Effector CD4-positive, alpha-beta T cell (primary cell): Measurements from ENCODE around the gene CADM1.
A peak's percentile ranks its signal among the peaks of the same experiment; 100 is the strongest.

Experiments used
- DNase-seq: peaks from one replicate; pipeline ENCODE4 v3.0.0-alpha.2; 2020
- total RNA-seq: gene quantifications from one replicate; lab custom pipeline; 2026; lab: John Stamatoyannopoulos, UW

The CADM1 gene
- total RNA-seq = 4.3 reads per million, percentile 17 among the genes with 10 or more reads in this experiment

DNA sequence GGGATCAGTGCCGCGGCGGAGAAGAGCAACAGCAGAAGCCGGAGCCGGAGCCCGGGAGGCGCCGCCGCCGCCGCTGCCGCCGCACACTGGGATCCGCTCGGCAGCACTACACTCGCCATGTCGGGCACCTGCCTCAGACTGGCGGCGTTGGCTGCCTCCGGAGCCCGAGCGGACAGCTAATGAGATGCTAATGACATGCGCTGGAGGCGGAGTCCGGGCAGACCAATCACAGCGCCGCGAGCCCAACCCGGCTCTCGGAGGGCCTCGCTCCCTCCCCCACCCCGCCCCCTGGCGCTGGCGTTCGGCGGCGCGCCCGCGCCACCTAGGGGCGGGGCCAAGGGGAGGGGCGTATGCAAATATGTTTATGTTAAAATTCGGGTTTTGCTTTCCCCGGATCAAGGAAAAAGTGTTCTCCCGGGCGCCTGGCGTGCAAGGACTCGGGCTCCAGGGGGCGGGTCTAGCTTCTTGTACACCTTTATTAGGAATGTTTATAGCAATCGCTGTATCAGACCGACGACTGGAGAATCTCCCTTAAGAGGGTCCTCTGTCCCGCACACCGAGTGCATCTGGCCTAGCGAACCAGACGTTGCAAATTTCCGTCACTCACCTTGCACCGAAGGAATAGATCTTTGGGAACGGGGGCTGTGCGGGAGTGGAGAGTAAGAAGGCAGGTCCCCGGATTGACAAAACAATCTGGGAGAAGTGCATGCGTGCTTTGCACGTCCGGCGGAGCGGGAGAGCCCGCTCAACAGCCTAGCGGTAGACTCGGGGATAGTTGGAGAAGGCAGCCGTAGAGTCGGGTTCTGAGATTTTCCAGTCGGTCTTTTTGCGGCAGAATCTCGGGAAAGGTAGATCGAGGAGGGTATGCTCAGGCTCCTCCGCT lies at the start of gene CADM1:
Gene CADM1 (minus strand): TSS at position 140 of the 883 bp plus-strand sequence.
- peak; percentile 55 for DNase-seq

DNA sequence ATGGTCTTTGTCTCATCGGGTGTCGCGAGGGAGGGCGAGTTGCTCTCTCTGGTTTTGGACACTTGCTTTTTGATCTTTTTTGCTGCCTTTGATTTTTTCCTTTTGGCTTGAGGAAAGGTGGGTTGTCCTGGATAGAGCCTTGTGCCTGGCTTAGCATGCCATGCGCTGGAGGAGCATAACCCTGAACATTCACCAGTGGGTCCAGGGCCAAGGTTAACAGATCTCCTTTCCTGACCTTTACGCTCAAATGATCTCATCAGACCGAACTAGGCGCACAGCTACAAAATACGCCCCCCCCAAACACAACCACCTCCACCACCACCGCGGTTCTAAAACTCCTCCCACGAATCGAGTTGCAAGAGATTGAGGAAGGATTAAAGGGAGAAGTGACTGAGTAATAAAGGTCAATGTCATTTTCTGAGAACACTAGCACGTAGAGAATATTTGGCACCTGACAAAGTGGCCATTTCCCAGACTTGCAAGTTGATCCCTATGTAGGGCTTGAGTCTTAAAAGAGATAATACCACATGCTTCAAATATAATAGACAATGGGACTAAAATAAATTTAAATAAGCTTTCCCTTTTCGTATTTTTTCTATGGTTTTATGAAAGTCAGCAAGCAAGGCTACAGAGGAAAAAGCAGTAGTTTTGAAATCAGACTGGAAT lies 48.7 kb upstream of the CADM1 start:
- no peak for DNase-seq

DNA sequence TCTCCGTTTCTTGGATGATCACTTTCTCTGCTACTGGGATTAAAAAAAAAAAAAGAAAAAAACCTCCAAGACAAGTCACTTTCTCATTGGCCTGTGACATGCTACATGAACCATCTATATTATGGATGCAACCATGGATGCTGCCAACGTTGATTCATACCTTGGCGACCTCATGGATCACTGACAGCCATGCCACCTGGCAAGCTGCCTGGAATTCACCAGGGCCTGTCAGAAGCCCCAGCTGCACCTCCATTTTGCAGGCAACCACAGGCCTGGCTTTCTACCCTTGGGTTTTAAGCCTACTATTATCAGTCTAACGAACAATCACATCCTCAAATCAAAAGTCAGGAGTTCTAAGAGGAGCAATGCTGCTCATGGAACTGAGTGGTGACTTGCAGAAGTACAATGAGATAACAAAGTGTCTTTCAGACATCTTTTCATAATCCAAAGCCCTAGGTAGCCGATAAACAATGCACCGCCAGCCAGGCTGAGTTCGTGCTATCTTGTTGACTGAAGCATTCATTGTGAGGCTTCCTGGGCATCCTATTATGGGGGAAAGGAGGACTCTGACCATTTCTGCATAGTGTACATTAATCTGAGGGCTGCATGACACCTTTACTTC lies 48.0 kb upstream of the CADM1 start:
- no peak for DNase-seq

DNA sequence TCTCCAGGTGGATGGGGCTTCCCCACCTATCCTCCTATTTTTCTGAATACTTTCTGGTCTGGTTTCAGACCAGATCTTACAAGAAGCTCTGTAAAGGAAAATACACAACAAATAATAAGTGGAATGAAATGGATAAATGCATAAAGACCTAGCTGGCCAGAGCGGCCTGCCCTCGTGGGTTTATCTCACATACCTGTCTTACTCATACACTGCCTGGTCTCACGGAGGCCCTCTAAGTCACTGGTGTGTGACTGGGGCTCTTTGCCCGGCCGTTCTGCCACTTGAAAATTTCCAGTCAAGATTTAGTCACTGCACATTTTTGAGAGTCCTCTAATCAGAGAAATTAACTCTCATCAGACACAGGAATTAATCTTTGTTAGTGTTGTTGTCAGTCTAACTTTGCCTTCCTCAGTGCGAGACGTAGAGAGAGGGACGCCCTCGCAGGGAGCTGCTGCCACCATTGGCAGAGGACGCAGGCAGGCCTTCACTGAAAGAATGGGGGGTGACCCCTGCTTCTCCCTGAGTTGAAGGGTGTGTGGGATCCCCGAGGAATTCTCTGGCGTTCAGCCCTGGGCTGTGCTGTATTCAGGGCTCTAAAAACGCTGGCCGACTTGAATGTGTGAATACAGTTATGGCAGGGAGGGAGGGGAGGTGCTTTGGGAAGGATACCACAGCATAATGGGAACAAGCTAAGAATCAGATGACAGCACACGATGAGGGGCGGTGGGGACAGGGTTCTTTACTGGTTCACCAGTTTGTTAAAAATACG lies 46.3 kb upstream of the CADM1 start:
- no peak for DNase-seq

DNA sequence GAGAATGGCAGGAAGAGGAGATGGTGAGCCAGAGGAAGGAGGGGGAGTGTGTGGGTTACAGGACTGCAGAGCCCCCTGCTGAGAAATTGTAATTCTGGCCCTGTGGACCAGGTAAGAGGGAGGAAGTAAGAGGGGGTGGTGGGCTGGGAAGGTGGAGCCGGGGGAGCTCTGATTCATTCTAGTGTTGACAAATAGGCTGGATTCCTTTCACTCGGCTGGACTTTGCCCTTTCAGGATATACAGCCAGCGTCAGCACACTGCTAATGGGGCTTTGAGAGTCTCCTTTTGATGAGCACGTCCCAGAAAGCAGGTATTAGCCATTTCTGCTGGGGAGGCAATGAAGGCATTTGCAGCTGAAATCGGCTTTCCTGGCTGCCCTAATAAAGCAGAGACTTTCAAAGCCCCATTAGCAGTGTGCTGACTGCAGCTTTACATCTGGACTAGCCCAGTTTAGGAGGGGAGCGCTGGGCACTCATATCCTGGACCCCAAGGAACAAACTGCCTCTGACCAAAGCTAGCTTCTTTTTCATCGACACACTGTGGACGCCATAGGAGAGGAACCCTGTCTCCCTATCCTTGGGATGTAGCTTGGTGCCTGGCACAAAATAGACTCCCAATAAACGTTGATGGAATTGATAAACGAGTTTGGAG lies 44.8 kb upstream of the CADM1 start:
- DNase-seq = no peak

DNA sequence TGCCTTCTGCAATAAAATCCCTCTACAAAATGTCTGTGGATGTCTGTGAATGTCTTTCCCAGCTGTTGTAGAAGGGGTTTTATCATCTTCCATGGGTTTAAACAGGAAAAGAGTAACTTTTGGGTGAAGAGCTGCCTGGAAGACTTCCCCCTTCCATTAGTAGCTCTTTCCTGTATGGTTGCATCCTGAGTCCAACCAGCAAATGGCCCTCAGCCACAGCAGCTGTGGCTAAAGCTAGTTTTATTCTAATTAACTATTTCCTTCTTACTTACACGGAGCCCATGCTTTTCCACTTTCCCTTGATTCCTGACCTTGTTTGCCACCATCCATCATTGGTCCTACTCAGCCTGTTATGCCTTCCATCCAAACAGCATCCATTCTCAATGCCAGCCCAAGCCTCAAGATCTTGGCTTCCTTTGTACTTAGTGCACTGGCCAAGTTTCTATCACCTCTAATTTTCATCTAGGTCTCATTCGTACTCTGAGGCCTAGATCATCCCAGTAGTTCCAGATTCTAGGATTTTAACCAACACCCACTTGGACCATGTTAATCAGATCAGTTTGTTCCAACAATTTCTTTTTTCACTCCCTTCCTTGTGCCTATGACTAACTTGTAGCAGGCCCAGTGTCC lies 41.5 kb upstream of the CADM1 start:
- no peak for DNase-seq

DNA sequence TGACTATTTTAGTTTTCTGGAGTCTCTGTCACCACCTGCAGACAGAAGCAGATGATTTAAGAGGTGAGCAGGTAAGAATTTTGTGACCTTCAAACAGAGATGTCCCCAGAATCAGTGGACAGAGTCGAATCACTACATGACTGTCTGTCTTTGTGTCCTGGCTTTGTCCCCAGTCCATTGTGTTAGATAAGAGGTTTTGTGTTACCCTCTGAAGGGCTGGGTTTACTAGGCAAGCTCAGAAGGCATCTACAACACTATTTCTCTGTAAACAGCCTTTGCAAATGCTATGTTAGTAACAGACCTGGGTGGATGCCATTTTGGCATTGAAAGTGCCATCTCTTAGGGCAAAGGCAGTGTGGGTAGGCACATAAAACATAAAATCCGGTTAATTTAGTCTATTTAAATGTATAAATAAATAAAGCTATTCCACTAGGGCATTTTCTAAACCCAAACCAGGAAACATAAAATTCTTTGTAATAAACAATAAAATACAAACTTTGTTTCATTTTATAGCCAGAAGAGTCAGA lies 40.3 kb upstream of the CADM1 start:
- no peak for DNase-seq

DNA sequence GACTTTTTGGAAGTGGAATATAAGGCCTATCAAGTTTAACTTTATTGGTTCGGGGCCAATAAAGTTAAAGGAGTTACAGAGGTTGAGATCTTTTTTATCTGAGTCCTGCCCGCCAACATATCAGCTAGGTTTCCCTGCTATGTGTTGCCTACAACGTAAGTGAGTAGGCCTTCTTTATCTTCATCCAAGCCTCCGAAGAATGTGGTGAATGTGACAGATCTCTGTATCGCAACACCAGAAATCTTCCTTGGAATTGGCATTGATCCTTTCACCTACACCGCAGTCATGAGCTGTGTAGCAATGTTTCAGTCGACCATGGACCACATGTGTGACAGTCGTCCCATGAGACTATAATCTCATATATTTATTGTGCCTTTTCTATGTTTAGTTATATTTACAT lies 37.3 kb upstream of the CADM1 start:
- no peak for DNase-seq

DNA sequence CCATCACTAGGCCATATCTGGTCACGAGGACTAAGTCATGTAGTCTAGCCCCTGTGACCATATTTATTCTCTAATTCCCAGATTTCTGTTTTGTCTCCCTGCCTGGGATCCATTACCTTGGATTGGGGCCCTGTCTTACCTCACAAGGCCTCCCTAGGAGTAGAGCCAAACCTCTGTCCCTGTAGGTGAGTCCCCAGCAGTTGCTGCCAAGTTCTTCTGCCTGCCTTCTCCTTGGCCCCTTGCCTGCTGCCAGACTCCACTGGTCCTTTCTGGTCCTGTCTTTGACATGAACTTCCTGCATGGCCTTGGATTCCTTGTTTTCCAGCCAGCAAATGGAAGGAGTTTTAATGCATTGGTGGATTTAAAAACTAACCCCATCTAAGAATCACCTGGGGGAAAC lies 35.6 kb upstream of the CADM1 start:
- DNase-seq = no peak

DNA sequence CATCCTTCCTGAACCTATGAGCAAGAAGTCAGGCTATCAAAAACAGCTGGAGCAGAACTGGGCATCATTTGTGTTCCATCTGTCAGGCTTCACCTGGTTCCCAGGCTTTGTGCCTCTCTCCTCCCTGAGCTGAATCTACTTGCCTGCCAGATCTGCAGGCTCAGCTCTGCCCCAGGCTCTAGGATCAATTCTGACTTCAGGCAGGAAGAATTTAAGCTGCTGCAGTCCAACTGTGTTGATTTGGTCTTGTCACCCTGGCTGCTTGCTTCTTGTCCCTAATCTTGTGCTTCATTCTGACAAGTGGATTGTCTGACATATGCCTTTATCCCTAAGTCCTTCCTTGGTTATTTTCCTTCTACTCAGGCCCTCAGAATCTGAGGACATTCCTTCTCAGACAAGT lies 31.6 kb upstream of the CADM1 start:
- no peak for DNase-seq

DNA sequence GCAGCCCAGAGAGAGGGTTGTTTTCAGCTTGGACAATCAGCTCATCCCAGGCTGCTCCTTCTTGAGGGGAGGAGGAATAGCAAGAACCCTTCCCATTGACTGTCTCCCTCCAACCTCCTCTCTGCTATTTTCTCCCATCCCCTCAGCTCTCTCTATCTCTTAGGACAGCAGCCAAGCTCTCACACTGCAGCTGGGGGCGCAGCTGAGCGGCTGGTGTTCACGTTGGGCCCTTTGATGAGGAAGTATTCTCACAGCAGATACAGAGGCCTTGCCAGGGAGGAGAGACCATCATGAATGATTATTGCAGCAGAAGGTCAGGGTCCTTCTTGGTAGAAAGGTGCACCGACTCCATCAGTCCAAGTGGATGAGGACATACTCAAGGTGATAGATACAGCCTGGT lies 26.5 kb upstream of the CADM1 start:
- DNase-seq = no peak

DNA sequence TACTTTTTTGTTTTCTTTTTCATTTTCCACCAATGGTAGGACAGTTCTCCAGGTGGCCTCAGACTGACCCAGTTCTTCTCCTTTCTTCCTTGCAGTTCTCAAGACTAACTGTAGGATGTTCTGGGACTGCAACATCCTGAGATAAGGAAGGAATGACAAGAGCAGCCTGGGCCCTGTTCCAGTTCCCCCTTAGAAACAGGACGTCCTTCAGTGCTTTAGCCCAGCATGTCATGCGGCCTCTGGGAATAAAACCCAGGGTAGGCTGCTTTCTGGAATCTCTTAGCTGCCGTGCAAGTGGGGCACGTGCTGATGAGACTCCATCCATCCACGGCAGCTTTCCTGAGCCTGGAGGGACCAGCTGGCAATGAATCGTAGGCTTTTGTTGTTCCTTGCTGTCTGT lies 24.0 kb upstream of the CADM1 start:
- DNase-seq = no peak

DNA sequence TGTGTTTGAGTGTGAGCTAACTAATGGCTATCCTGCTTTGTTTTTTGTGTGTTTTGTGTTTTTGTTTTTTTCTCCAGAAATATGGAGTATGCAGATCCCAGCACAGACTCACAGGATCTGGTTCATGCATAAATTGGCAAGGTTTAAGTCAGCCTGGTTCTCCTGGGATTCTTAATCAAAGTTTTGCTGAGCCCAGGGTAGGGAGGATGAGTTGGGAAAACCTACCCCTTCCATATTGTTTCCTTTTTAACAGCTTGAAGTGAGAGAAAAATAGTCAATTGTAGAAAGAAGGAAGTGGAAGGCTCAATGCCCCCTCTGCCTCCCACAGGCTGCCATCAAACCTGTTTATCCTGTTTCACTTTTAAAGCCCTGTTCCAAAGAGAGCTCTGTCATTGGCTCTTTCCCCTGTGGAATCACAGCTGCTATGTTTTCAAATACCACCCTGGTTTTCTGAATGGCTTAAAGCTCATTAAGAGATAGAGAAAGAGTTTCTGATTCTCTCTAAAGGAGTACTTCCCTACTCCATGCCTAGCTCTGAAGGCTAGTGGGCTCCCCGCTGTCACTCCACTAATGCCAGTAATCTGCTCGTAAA lies 23.4 kb upstream of the CADM1 start:
- no peak for DNase-seq

DNA sequence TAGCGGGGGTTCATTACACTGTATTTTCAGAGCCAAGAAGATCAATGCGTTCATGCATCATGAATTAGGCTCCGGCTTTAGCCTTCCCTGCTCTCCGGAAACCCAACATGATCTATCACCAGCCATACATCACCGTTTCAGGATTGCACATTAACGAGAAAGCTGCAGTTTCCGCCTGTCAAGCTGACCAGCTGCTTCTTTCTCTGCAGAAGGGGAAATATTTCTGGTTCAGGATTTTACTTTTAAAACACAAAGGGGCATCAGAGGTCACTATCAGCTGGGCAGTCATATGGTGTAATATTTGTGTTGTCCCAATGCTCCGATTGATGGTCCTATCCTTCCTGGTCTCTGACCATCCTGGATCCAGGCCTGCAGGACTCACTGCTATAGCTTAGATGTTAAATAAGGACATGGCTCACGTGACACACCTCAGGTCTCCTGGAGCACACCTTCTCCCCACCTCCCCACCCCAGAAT lies 21.4 kb upstream of the CADM1 start:
- no peak for DNase-seq

DNA sequence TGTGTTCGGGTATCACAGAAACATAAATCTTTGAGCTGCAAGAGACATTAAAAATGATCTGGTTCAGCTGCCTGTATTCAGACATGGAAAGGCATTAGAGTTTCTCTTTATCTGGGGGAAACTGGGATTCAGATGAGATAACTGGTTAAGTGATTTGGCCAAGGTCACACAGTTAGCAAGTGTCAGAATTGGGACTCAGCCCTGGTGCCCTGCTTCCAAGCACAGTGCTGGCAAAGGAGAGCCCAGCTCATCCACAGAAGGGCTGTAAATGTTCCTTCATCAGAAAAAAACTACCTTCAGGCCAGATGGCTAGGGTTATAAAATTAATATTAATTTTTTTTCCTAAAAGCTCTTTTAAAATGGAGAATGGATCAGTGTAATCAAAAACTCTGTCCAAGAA lies 20.4 kb upstream of the CADM1 start:
- DNase-seq = no peak

DNA sequence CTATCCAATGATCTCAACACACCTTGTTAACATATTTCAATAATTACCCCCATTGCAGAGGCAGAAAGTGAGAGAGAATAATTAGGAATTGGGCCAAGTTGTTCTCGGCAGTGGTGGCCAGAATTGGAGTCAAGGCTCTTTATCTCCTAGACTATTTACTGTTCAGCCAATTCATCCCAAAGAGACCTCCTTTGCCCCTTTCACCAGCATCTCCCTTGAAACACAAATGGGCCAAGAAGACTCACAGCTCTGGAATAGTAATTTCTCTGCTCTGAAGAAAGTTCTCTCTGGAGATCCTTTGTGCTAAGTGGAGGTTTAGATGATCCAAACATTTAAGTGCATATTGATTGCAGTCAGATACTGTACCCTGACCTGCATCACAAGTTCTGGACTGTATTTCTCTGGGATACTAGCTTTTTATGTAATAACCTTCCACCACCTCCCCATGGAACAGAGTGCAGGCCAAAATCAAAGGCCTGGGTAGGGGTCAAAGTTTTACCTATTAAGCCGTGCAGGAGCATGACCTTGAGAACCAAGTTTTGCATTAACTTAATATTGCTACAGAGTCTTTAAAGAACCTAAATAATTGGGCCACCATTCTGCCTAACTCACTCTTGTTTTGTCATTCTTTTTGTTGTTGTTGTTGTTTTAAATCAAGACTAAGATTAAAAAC lies 19.6 kb upstream of the CADM1 start:
- no peak for DNase-seq

DNA sequence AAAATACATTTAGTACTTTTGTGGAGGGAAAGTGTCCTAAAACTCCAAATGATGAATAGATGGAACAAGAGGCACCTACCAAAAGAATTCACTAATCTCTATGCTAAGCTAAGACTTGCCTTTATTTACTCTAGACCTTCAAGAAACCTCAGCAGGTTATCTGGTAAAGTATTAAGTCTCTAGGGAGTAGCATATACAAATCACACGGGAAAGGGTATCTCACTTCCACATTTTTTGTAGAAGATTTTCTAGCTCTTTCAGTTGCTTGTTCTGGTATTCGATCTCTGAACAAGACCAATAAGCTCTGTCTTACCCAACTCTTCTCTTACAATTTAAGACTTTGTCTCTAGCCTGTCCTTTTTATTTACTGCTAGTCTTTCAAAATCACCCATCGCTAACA lies 18.1 kb upstream of the CADM1 start:
- no peak for DNase-seq

DNA sequence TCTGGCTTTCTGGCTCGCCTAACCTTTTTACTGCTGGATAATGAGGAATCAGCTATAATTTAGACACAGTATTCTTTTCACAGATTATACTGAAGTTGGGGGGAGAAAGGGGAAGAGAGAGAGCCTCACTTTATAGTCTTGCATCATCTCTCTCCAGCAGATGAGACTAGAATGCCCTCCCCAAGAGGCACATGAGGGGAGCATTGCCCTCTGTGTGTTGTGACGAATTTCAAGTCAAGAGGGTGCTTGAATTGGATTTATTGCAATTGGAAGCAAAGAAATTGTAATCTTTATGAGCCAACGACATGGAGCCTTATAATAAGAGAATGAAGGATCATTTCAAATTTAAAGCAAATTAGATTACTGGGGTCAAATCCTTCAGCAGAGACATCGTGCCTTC lies 17.6 kb upstream of the CADM1 start:
- DNase-seq = no peak

DNA sequence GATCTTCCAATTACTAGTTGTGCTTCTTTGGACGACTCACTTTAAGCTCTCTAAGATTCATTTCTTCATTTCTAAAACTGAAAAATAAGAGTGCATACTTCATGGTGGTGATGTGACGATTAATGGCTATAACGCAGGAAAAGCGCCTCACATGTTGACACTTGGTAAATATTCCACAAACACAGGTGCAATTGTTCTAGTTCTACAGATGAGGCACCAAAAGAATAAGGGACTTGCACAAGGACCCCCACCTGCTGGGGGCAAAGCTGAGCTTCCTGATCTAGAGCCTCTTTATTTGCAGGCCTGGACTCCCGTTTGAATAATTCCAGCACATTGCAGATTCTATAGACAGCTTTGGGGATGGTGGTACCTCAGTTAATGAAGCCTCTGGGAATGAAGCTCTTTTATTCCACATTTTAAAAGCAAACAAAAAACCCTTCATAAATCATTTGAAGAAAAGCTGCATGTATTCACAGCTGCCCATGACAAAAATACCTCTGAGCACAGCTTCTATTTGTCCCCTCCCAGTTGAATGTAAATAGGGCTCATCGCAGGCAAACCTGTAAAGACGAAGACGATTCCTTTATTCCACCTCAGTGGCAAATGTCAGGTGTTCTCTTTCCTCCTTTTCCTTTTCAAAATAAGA lies 14.9 kb upstream of the CADM1 start:
- no peak for DNase-seq
